Medulla oblongata (tissue), 1 donor: ENCODE results near the gene YWHAG.
A peak's percentile ranks its signal among the peaks of the same experiment; 100 is the strongest.
"Not testable (repeated sequence)": the region's sequence is repeated elsewhere in the genome, so short reads cannot be mapped to it uniquely, and the experiment has no call there.

Experiments
- DNase-seq: peaks from one replicate; pipeline ENCODE4 v3.0.0-alpha.2; 2015; ENCODE audit errors: extremely low spot score

The YWHAG gene

DNA sequence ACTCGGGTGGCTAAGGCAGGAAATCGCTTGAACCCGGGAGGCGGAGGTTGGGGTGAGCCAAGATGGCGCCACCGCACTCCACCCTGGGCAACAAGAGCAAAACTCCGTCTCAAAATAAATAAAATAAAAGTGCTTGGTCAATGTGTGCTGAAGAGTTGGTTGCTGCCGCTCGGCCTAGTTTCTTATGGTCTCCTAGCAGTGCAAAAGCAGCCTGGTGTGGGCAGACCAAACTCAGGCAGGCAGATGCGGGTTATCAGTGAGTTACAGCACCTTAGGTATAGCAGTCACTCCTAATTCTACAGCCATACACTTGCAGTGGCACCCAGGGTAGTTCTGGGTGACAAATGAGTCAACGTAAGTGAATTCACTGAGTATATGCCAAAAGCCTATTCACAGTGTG is 33.7 kb downstream of the YWHAG start:
- DNase-seq, result no peak

- DNase-seq, result peak; percentile 75
Observed at GRCh38 chr7:76318488-76319353, 40.1 kb downstream of the YWHAG start.

GRCh38 chr7:76317782-76318487 is 40.9 kb downstream of the YWHAG start:
- peak; percentile 99 for DNase-seq

- no peak for DNase-seq
Observed at GRCh38 chr7:76316984-76317781, 41.6 kb downstream of the YWHAG start.

DNA sequence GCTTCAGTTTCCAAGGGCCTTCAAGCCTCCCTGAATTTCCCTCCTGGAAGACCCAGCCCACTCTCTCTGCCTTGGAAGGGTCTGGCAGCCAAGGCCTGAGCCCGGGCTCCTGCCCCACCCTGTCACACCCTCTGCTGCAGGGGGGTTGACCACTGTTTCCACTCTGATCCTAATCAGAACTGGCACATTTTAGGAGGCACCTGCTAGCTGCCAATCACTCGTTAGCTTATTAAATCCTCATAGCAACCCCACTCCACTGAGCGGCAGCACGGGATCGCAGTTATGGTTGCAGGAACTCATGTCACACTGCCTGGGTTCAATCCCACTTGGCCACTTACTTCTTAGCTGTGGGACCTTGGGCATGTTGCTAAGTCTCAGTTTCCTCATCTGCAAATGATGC is 43.4 kb downstream of the YWHAG start:
- no peak for DNase-seq

DNA sequence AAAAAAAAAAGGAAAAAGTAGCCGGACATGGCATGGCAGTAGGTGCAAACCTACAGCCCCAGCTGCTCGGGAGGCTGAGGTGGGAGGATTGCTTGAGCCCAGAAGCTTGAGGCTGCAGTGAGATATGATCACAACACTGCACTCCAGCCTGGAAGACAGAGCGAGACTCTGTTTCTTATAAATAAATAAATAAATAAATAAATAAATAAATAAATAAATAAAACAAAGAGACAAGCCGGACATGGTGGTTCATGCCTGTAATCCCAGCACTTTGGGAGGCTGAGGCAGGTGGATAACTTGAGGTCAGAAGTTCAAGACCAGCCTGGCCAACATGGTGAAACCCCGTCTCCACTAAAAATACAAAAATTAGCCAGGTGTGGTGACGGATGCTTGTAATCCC is 44.1 kb downstream of the YWHAG start:
- not testable (repeated sequence) for DNase-seq

DNA sequence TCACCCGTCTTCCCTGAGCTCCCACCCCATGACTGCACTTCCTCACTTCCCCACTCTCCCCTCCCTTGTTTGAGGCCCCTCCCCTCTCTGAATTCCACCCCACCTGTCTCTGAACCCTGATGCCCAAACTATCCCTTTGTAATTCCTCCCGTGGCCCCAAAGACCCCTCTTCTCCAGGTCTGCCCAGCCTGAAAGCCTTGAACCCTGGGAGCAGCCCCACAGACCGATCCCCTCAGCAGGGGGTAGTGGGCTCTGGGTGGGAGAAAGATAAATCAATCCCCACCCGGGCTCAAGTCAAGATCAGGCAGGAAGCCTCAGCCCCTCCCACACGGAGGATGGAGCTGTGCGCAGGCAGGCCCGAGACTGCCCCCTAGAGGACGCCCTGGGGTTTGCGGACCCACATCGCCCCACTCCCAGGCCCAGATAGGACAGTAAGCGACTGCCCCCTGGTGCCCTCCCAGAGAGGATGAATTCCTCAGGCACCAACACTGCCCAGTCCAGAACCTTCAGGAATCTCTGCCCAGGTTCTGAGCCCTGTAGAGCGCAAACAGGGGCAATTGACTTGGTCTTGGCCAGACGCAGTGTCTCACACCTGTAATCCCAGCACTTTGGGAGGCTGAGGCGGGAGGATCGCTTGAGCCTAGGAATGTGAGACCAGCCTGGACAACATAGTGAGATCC is 44.6 kb downstream of the YWHAG start:
- peak; percentile 98 for DNase-seq

DNA sequence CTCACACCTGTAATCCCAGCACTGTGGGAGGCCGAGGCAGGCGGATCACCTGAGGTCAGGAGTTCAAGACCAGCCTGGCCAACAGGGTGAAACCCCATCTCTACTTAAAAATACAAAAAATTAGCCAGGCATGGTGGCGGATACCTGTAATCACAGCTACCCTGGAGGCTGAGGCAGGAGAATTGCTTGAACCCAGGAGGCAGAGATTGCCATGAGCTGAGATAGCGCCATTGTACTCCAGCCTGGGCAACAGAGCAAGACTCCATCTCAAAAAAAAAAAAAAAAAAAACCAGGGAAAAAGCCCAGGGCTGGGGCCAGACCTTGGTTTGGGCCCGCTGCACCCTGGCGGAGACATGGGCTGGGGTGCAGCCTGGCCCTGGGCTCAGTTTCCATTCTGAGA is 47.0 kb downstream of the YWHAG start:
- not testable (repeated sequence) for DNase-seq

GRCh38 chr7:76310102-76310957 is 48.5 kb downstream of the YWHAG start:
- DNase-seq, result peak; percentile 78

GRCh38 chr7:76309341-76310101 is 49.3 kb downstream of the YWHAG start:
- DNase-seq, result not testable (repeated sequence)

GRCh38 chr7:76308874-76309273 is 49.9 kb downstream of the YWHAG start:
- DNase-seq, result not testable (repeated sequence)

DNA sequence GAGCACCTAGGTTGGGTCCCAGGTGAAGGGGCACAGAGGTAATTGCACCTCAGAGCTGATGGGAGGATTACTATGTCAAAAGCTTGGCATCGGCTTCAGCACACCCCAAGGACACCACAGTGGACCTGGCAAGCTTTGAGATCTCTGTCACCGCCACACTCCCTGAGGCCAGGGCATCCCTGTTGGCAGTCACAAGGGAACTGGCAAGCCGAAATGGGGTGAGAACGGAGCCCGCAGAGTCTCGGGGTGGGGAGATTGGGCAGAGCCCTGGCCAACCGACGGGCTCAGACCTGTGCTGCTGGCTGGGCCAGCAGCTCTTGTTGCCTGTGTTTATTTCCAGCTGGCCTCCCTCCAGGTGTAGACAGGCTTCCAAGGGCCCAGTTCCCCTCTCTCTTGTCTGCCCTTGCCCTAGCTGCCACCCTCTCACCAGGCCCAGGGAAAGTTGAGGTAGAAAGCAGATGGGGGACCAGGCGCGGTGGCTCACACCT is 53.9 kb downstream of the YWHAG start:
- peak; percentile 86 for DNase-seq

GRCh38 chr7:76303202-76304147 is 55.3 kb downstream of the YWHAG start:
- DNase-seq, result peak; percentile 79

- peak; percentile 92 for DNase-seq
Observed at GRCh38 chr7:76302347-76303201, 56.2 kb downstream of the YWHAG start, which contains the start of gene HSPB1. HSPB1 (plus strand) TSS chr7:76302673; CDS start chr7:76302713, 40 bp downstream.

- no peak for DNase-seq
Observed at GRCh38 chr7:76301000-76301399, 57.8 kb downstream of the YWHAG start.

DNA sequence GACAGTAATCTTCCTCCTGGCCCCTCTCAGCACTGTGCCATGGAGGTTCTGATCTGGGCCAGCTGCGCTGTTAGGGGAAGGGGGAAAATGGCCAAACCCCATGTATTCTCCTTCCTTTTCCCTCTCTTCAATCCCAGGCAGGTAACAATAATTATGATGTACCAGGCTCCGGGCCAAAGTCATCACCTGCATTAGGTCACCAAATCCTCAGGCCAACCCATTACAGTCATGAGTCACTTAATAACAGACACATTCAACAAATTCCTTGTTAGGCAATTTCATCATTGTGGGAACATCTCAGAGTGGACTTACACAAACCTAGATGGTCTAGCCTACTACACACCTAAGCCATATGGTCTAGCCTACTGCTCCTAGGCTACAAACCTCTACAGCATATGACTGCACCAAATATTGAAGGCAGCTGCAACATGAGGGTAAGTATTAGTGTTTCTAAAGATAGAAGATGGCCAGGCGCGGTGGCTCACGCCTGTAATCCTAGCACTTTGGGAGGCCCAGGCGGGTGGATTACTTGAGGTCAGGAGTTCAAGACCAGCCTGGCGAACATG is 58.5 kb downstream of the YWHAG start:
- no peak for DNase-seq
